ENCODE results near the gene ESR1.
"Not testable (repeated sequence)": the region's sequence is repeated elsewhere in the genome, so short reads cannot be mapped to it uniquely, and the experiment has no call there.

ESR1 gene

GRCh38 chr6:151813858-151814257, 6.4 kb downstream of the ESR1 start:
- no peak for DNase-seq (ENCODE audit: low spot score)

GRCh38 chr6:151814614-151815013, 7.1 kb downstream of the ESR1 start:
- DNase-seq (ENCODE audit: low spot score), result no peak

- DNase-seq (ENCODE audit: low spot score), result no peak
Observed at GRCh38 chr6:151822252-151823111, 15.0 kb downstream of the ESR1 start.

- DNase-seq (ENCODE audit: low spot score), result no peak
Observed at GRCh38 chr6:151826517-151827142, 19.1 kb downstream of the ESR1 start.

GRCh38 chr6:151832710-151833109, 25.2 kb downstream of the ESR1 start:
- no peak for DNase-seq (ENCODE audit: low spot score)

- no peak for DNase-seq (ENCODE audit: low spot score)
Observed at GRCh38 chr6:151835396-151835795, 27.9 kb downstream of the ESR1 start.

GRCh38 chr6:151837223-151837622, 29.7 kb downstream of the ESR1 start:
- DNase-seq (ENCODE audit: low spot score), result no peak

GRCh38 chr6:151842816-151843215, 35.3 kb downstream of the ESR1 start:
- no peak for DNase-seq (ENCODE audit: low spot score)

- no peak for DNase-seq (ENCODE audit: low spot score)
Observed at GRCh38 chr6:151847064-151847463, 39.6 kb downstream of the ESR1 start.

- no peak for DNase-seq (ENCODE audit: low spot score)
Observed at GRCh38 chr6:151850479-151851003, 43.1 kb downstream of the ESR1 start.

- no peak for DNase-seq (ENCODE audit: low spot score)
Observed at GRCh38 chr6:151858294-151858693, 50.8 kb downstream of the ESR1 start.

GRCh38 chr6:151862461-151862860, 55.0 kb downstream of the ESR1 start:
- DNase-seq (ENCODE audit: low spot score), result no peak

- not testable (repeated sequence) for DNase-seq (ENCODE audit: low spot score)
Observed at GRCh38 chr6:151867361-151867869, 59.9 kb downstream of the ESR1 start.

GRCh38 chr6:151869345-151869744, 61.9 kb downstream of the ESR1 start:
- no peak for DNase-seq (ENCODE audit: low spot score)

GRCh38 chr6:151869787-151870186, 62.3 kb downstream of the ESR1 start:
- DNase-seq (ENCODE audit: low spot score), result no peak

GRCh38 chr6:151870375-151870774, 62.9 kb downstream of the ESR1 start:
- no peak for DNase-seq (ENCODE audit: low spot score)

GRCh38 chr6:151875524-151875923, 68.0 kb downstream of the ESR1 start:
- DNase-seq (ENCODE audit: low spot score), result no peak

GRCh38 chr6:151876122-151876521, 68.6 kb downstream of the ESR1 start:
- no peak for DNase-seq (ENCODE audit: low spot score)

- DNase-seq (ENCODE audit: low spot score), result no peak
Observed at GRCh38 chr6:151877458-151877857, 70.0 kb downstream of the ESR1 start.

GRCh38 chr6:151881231-151881630, 73.7 kb downstream of the ESR1 start:
- DNase-seq (ENCODE audit: low spot score), result no peak

GRCh38 chr6:151882206-151882605, 74.7 kb downstream of the ESR1 start:
- DNase-seq (ENCODE audit: low spot score), result no peak

GRCh38 chr6:151885234-151885633, 77.8 kb downstream of the ESR1 start:
- no peak for DNase-seq (ENCODE audit: low spot score)

- DNase-seq (ENCODE audit: low spot score), result no peak
Observed at GRCh38 chr6:151891524-151891923, 84.0 kb downstream of the ESR1 start.

Data from D341Med (cell line).